Measurements from ENCODE around the gene SPOPL.

DNA sequence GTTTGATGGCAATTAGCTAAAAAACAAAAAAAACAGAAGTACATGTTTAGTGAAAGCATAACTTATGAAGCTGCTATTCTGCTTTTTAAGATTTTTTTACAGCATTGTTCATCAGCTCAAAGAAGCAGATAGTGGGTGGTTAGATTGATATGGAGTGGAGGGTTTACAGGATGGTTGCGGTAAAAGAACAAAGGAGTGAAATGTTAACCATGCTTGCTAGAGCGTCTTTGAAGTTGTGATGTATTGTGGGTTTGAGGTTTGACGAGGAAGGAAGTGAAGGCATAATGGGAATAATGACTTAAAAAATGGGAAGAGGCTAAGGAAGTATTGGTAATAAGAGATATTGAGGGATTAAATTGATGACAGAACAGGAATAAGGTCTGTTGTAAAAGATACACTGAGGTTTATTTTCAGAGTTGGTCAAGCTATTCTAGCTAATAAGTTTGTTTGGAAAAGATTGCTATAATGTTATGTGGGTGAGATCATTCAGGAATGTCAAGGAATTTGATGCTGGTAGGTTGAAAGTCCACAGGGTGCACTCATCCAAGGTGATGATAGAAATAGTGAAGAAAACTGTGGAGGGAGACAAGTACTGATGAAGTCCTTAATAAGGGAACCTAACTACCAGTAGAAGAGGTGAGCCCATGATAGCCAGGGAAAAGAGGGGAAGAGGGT, 14.6 kb downstream of the SPOPL start:
- TF ChIP-seq POLR2AphosphoS5 (IDR thresholded peaks at IDR 0.05; ENCODE audit: low read depth, low read length) (no peak), SIN3A (IDR thresholded peaks at IDR 0.05; ENCODE audit: borderline replicate concordance, insufficient read depth, low read depth, low read length) (no peak), TCF7L2 (IDR thresholded peaks at IDR 0.05; ENCODE audit: low read depth, low read length) (no peak)
- TF ChIP-seq, protein P1, sequence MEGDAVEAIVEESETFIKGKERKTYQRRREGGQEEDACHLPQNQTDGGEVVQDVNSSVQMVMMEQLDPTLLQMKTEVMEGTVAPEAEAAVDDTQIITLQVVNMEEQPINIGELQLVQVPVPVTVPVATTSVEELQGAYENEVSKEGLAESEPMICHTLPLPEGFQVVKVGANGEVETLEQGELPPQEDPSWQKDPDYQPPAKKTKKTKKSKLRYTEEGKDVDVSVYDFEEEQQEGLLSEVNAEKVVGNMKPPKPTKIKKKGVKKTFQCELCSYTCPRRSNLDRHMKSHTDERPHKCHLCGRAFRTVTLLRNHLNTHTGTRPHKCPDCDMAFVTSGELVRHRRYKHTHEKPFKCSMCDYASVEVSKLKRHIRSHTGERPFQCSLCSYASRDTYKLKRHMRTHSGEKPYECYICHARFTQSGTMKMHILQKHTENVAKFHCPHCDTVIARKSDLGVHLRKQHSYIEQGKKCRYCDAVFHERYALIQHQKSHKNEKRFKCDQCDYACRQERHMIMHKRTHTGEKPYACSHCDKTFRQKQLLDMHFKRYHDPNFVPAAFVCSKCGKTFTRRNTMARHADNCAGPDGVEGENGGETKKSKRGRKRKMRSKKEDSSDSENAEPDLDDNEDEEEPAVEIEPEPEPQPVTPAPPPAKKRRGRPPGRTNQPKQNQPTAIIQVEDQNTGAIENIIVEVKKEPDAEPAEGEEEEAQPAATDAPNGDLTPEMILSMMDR (IDR thresholded peaks at IDR 0.05), result no peak
- TF ChIP-seq, protein P2, sequence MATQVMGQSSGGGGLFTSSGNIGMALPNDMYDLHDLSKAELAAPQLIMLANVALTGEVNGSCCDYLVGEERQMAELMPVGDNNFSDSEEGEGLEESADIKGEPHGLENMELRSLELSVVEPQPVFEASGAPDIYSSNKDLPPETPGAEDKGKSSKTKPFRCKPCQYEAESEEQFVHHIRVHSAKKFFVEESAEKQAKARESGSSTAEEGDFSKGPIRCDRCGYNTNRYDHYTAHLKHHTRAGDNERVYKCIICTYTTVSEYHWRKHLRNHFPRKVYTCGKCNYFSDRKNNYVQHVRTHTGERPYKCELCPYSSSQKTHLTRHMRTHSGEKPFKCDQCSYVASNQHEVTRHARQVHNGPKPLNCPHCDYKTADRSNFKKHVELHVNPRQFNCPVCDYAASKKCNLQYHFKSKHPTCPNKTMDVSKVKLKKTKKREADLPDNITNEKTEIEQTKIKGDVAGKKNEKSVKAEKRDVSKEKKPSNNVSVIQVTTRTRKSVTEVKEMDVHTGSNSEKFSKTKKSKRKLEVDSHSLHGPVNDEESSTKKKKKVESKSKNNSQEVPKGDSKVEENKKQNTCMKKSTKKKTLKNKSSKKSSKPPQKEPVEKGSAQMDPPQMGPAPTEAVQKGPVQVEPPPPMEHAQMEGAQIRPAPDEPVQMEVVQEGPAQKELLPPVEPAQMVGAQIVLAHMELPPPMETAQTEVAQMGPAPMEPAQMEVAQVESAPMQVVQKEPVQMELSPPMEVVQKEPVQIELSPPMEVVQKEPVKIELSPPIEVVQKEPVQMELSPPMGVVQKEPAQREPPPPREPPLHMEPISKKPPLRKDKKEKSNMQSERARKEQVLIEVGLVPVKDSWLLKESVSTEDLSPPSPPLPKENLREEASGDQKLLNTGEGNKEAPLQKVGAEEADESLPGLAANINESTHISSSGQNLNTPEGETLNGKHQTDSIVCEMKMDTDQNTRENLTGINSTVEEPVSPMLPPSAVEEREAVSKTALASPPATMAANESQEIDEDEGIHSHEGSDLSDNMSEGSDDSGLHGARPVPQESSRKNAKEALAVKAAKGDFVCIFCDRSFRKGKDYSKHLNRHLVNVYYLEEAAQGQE (IDR thresholded peaks at IDR 0.05; ENCODE audit: insufficient read depth in 1 of 2, low read depth in 2 of 2, low read length in 1 of 2), result no peak

Measured in Panc1 (cell line).